K562 (cell line): ENCODE data around the gene RARA. TPM values are rescaled to one million over a fixed set of nuclear protein-coding genes. Genes with fewer than 3 reads are reported as not detected.

Experiments
- ATAC-seq: fragments of 200-7000 bp; cut with Tn5 transposase; 3 replicates; pipeline ENCODE4 v1.9.1; 2020; ENCODE audit warnings: moderate library complexity
- BruUV-seq: library from RNA; stranded (reverse); fragments of 400-500 nt; replicated peaks from 2 replicates; lab custom pipeline; 2021; lab: Mats Ljungman, UMichigan
- CTCF ChIA-PET: fragments of 300-600 bp; formaldehyde crosslinking; extraction: SDS; loops from one replicate; lab custom pipeline; 2021; ENCODE audit warnings: low intra/inter-chr PET ratio; lab: Yijun Ruan, JAX
- POLR2A ChIA-PET: fragments of 300-600, 350-650 bp; sonication (Branson Sonifier 250); formaldehyde crosslinking; extraction: SDS; loops from one replicate; lab custom pipeline; 2021; ENCODE audit warnings: antibody characterized with exemption, inconsistent platforms; lab: Yijun Ruan, JAX
- DNase-seq, 4 experiments: peaks; one replicate each; pipeline versions ENCODE4 v3.0.0 to v3.0.0-alpha.2; 2011 to 2018; ENCODE audit warnings: low spot score in 3 of 4, mixed read lengths in 3 of 4; ENCODE audit errors: extremely low read depth in 1 of 4
- FAIRE-seq: peaks from 2 replicates; lab custom pipeline; 2011; peaks lifted over from hg19 to GRCh38; lab: Jason Lieb, UNC
- H2AFZ ChIP-seq: 2 replicates; pipeline ENCODE4 v1.6.0; 2011; ENCODE audit warnings: low read depth, low read length, control low read depth, inconsistent platforms
- H3K27ac ChIP-seq: fragments of 200-600 bp; 3 replicates; pipeline ENCODE4 v1.8.0; 2011; ENCODE audit warnings: low read depth, mild to moderate bottlenecking, control low read depth, inconsistent platforms, low read length, moderate library complexity, mixed read lengths; ENCODE audit errors: extremely low read depth
- H3K27me3 ChIP-seq, 2 experiments: fragments of 300-600 bp in 1 of 2; 2 replicates in 1 of 2; 3 replicates in 1 of 2; pipeline versions ENCODE4 v1.6.0 to v1.8.0; 2011; ENCODE audit warnings: inconsistent platforms in 2 of 2, low read length in 2 of 2, mild to moderate bottlenecking in 1 of 2, mixed read lengths in 1 of 2, moderate library complexity in 1 of 2; ENCODE audit not compliant: control insufficient read depth in 2 of 2, insufficient read depth in 2 of 2
- H3K36me3 ChIP-seq: fragments of 300-600 bp; 3 replicates; pipeline ENCODE4 v1.8.0; 2011; ENCODE audit warnings: mild to moderate bottlenecking, low read length, inconsistent platforms; ENCODE audit not compliant: control insufficient read depth, insufficient read depth
- H3K4me1 ChIP-seq, 2 experiments: fragments of 200-600 bp in 1 of 2; replicated peaks in 1 of 2; 2 replicates in 1 of 2; 3 replicates in 1 of 2; pipeline versions ENCODE4 v1.5.1 to v1.8.0; 2011; ENCODE audit warnings: inconsistent platforms in 2 of 2, low read length in 2 of 2, mild to moderate bottlenecking in 1 of 2, mixed read lengths in 1 of 2, moderate library complexity in 1 of 2; ENCODE audit not compliant: control insufficient read depth in 2 of 2, insufficient read depth in 2 of 2
- H3K4me2 ChIP-seq: 2 replicates; pipeline ENCODE4 v1.6.1; 2011; ENCODE audit warnings: low read length, control low read depth, inconsistent platforms, mixed read lengths; ENCODE audit not compliant: insufficient read depth
- H3K4me3 ChIP-seq: fragments of 200-600 bp; sonication (generic), shearing (Covaris generic); 2 replicates; pipeline ENCODE4 v1.5.1; 2016; ENCODE audit warnings: control low read depth, inconsistent platforms
- H3K79me2 ChIP-seq: fragments of 200-600 bp; 3 replicates; pipeline ENCODE4 v1.8.0; 2011; ENCODE audit warnings: low read length, inconsistent platforms; ENCODE audit not compliant: control insufficient read depth, insufficient read depth
- H3K9ac ChIP-seq, 2 experiments: 2 replicates each; pipeline versions ENCODE4 v1.6.0 to v1.6.1; 2011; ENCODE audit warnings: low read depth in 2 of 2, low read length in 2 of 2, control low read depth in 1 of 2, inconsistent platforms in 1 of 2, mild to moderate bottlenecking in 1 of 2, mixed read lengths in 1 of 2; ENCODE audit not compliant: insufficient read depth in 1 of 2
- H3K9me1 ChIP-seq: one replicate; pipeline ENCODE4 v1.6.0; 2011; ENCODE audit warnings: inconsistent platforms, mild to moderate bottlenecking, low read length, moderate library complexity; ENCODE audit not compliant: control insufficient read depth, insufficient read depth
- H3K9me3 ChIP-seq: replicated peaks from 2 replicates; pipeline ENCODE4 v1.5.1; 2011; ENCODE audit warnings: low read depth, low read length, inconsistent platforms; ENCODE audit not compliant: control insufficient read depth, insufficient read depth
- H4K20me1 ChIP-seq: replicated peaks from 2 replicates; pipeline ENCODE4 v1.6.1; 2011; ENCODE audit warnings: low read length, inconsistent platforms, mixed read lengths; ENCODE audit not compliant: control insufficient read depth, insufficient read depth
- ATF7 ChIP-seq: fragments of 450-650 bp; IDR thresholded peaks from 2 replicates; pipeline ENCODE4 v1.7.1; 2014; ENCODE audit warnings: mild to moderate bottlenecking, moderate library complexity
- DDX20 ChIP-seq: fragments of 450-650 bp; IDR thresholded peaks from 2 replicates; pipeline ENCODE4 v1.6.1; 2016; ENCODE audit warnings: missing genetic modification characterization, low read depth, mild to moderate bottlenecking, missing compliant biosample characterization, moderate library complexity
- ETV6 ChIP-seq, 3 experiments: fragments of 150-350 bp in 1 of 3; sonication (generic) in 1 of 3; formaldehyde crosslinking in 1 of 3; IDR thresholded peaks; 2 replicates each; pipeline versions ENCODE4 v1.6.1 to v1.8.0; 2014 to 2022; ENCODE audit warnings: borderline replicate concordance in 2 of 3, low read depth in 2 of 3, antibody characterized with exemption in 1 of 3, low read length in 1 of 3, mild to moderate bottlenecking in 1 of 3, missing genetic modification reagents in 1 of 3
- GATA2 ChIP-seq: sonication (generic); formaldehyde crosslinking; IDR thresholded peaks from 2 replicates; pipeline ENCODE4 v1.4.0; 2020; ENCODE audit warnings: mild to moderate bottlenecking, missing genetic modification reagents
- NFYB ChIP-seq: IDR thresholded peaks from 2 replicates; pipeline ENCODE4 v1.6.1; 2011; ENCODE audit warnings: mild to moderate bottlenecking, moderate library complexity; ENCODE audit not compliant: insufficient read length; ENCODE audit errors: extremely low read depth
- PRPF4 ChIP-seq: fragments of 200-400 bp; formaldehyde crosslinking; IDR thresholded peaks from one replicate; pipeline ENCODE4 v1.6.1; 2017; ENCODE audit warnings: low read length, low read depth, mild to moderate bottlenecking; ENCODE audit not compliant: insufficient read depth, poor library complexity, severe bottlenecking
- PTRF ChIP-seq: fragments of 450-650 bp; IDR thresholded peaks from 2 replicates; pipeline ENCODE4 v1.6.1; 2016; ENCODE audit warnings: mild to moderate bottlenecking, missing genetic modification characterization, missing compliant biosample characterization
- SP2 ChIP-seq: IDR thresholded peaks from 2 replicates; pipeline ENCODE4 v1.6.1; 2011; ENCODE audit warnings: mild to moderate bottlenecking, low read depth, low read length, moderate library complexity; ENCODE audit not compliant: poor library complexity, severe bottlenecking; ENCODE audit errors: extremely low read depth
- ZBTB1 ChIP-seq: sonication (generic); formaldehyde crosslinking; IDR thresholded peaks from 2 replicates; pipeline ENCODE4 v1.8.1; 2023; ENCODE audit warnings: missing genetic modification reagents, low read depth, mild to moderate bottlenecking, borderline replicate concordance
- ZNF140 ChIP-seq: fragments of 250-450 bp; sonication (Bioruptor Pico); IDR thresholded peaks from 2 replicates; pipeline ENCODE4 v1.8.0; 2021; ENCODE audit warnings: moderate library complexity, mild to moderate bottlenecking, inconsistent platforms
- WGBS: fragments of 100-300 bp; shearing (Covaris generic); methylation state at CpG from one replicate; pipeline ENCODE4 v1.1.6; 2016; ENCODE audit warnings: low coverage, mixed read lengths; ENCODE audit not compliant: insufficient coverage; ENCODE audit errors: missing lambda C conversion rate; 5-methylcytosine and 5-hydroxymethylcytosine counted together
- in situ Hi-C: fragments of 300-500 bp; cut with MboI; formaldehyde crosslinking; loops from 4 replicates; pipeline ENCODE4 v1.15.0; 2018; ENCODE audit warnings: inconsistent platforms, mixed read lengths
- intact Hi-C: fragments of 100-400 bp; cut with micrococcal nuclease; formaldehyde crosslinking; loops from 2 replicates; pipeline ENCODE4 v1.14.2; 2022
- polyA plus RNA-seq, 8 experiments: library from polyadenylated mRNA; depleted of rRNA in 4 of 8; stranded (reverse) in 5 of 8; unstranded in 3 of 8; fragments of >200 nt; fragmentation: Nextera tagmentation in 2 of 8; fragmentation: Illumina TruSeq in 1 of 8; extraction: Ambion mirVana in 2 of 8; extraction: Trizol in 1 of 8; gene quantifications; 2 replicates each; pipeline versions ENCODE4 v1.2.1 to v1.2.3, GENCODE V29; 2011 to 2014; ENCODE audit warnings: inconsistent platforms in 1 of 8, missing spikeins in 1 of 8
- total RNA-seq, 7 experiments: library from RNA; depleted of rRNA in 6 of 7; stranded (reverse); fragments of >200 nt in 6 of 7; fragmentation: Illumina TruSeq in 2 of 7; extraction: Trizol in 2 of 7; gene quantifications; 2 replicates each; pipeline versions ENCODE4 v1.2.1 to v1.2.3, GENCODE V29; 2011 to 2021; ENCODE audit warnings: low replicate concordance in 1 of 7
- TF ChIP-seq, protein P1 (sequence below): sonication (generic); formaldehyde crosslinking; IDR thresholded peaks from 2 replicates; pipeline ENCODE4 v1.8.0; 2023; ENCODE audit warnings: missing genetic modification reagents, mild to moderate bottlenecking, borderline replicate concordance
- TF ChIP-seq, protein P2 (sequence below): IDR thresholded peaks from 2 replicates; pipeline ENCODE4 v1.6.1; 2011; ENCODE audit not compliant: insufficient read length; ENCODE audit errors: extremely low read depth

RARA gene
- total and polyA plus RNA-seq, 9 of the 15 experiments (the other 6 are each of a cell fraction or from before 2014, with no cell fraction given), result 0.10 to 28.0 (median 7.9) TPM

DNA sequence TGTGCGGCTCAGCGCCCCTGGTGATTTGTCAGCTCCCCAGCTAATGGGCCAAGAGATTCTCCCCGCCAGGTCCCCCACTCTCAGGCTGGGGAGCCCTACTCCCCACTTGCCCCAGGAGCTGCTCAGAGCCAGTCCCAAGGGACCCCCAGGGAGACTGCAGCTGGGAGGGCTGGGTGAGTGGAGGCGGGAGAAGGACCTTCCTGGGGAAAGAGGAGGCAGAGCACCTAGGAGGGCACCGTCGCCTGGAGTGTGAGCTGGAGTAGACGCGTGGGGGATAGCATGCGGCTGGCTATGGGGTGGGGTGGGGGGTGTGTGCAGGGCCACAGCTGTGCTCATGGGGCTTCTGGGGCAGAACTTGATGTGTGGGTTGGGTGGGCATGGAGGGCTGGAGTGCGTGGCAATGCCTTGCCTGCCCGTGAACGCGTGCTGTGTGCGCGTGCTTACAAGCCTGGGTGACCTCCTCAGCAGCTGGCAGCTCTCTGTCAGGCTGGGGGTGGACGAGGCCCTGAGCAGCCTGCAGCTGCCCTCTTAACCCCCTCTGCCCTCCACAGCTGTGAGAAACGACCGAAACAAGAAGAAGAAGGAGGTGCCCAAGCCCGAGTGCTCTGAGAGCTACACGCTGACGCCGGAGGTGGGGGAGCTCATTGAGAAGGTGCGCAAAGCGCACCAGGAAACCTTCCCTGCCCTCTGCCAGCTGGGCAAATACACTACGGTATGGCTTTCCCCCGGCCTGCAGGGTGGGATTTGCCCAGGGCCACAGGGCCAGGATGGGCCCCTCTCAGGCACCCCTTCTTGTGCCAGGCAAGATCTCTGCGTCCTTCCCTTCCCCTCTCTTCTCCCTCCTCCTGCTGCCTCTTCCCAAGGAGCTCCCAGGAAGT lies 42.6 kb downstream of the RARA start:
- WGBS, result 92% methylated on average over 16 of the region's 27 CpGs
- DNase-seq (no peak), ATAC-seq (no peak), FAIRE-seq (no peak)
- H3K4me2 ChIP-seq, result no peak overlapping the region
- ChIA-PET POLR2A (interaction anchor here (0.5 to 1.2 kb wide), 4 partner anchors 21 to 412 kb away, joined by 3 to 4 read pairs (median 4); no protein-coding TSS in a partner anchor), CTCF (interaction anchor here (0.8 kb wide), 1 partner anchor 49 kb away, joined by 3 read pairs; no protein-coding TSS in a partner anchor)
- no peak overlapping the region for H3K4me3 ChIP-seq
- H3K27ac ChIP-seq, result no peak overlapping the region
- H3K36me3 ChIP-seq, result peaks cover 66% of the 10 kb centered on the region; the same call in 2 of the 3 replicates
- no peaks in the 10 kb centered on the region for H3K9me1 ChIP-seq
- H4K20me1 ChIP-seq, result 0 out of 2 replicates have a peak, but pooled peaks cover 3% of the 10 kb centered on the region
- H3K4me1 ChIP-seq, result peaks cover 19 to 66% of the 10 kb centered on the region in 2 experiments; a peak in 4 of 5 replicates
- intact Hi-C loops, result loop anchor here (10.0 kb wide), 1 partner anchor 337 kb away; the partner anchor contains the start of gene CSF3
- no peaks in the 10 kb centered on the region for H3K9me3 ChIP-seq
- H3K27me3 ChIP-seq, result no peaks in the 10 kb centered on the region
- H3K9ac ChIP-seq, result peak overlapping the region in 1 of 2 experiments; percentile 65; a peak in 2 of 4 replicates
- H2AFZ ChIP-seq, result no peak overlapping the region
- in situ Hi-C loops, result loop anchor here (5.0 to 10.0 kb wide), 3 partner anchors 49 to 337 kb away; partner anchors contain the start of gene CSF3
- BruUV-seq, result no TSS peak
- H3K79me2 ChIP-seq, result peaks cover 23% of the 10 kb centered on the region
- no peak for TF ChIP-seq ZNF140 (CRISPR knock-in tag)
- TF ChIP-seq, protein P1, sequence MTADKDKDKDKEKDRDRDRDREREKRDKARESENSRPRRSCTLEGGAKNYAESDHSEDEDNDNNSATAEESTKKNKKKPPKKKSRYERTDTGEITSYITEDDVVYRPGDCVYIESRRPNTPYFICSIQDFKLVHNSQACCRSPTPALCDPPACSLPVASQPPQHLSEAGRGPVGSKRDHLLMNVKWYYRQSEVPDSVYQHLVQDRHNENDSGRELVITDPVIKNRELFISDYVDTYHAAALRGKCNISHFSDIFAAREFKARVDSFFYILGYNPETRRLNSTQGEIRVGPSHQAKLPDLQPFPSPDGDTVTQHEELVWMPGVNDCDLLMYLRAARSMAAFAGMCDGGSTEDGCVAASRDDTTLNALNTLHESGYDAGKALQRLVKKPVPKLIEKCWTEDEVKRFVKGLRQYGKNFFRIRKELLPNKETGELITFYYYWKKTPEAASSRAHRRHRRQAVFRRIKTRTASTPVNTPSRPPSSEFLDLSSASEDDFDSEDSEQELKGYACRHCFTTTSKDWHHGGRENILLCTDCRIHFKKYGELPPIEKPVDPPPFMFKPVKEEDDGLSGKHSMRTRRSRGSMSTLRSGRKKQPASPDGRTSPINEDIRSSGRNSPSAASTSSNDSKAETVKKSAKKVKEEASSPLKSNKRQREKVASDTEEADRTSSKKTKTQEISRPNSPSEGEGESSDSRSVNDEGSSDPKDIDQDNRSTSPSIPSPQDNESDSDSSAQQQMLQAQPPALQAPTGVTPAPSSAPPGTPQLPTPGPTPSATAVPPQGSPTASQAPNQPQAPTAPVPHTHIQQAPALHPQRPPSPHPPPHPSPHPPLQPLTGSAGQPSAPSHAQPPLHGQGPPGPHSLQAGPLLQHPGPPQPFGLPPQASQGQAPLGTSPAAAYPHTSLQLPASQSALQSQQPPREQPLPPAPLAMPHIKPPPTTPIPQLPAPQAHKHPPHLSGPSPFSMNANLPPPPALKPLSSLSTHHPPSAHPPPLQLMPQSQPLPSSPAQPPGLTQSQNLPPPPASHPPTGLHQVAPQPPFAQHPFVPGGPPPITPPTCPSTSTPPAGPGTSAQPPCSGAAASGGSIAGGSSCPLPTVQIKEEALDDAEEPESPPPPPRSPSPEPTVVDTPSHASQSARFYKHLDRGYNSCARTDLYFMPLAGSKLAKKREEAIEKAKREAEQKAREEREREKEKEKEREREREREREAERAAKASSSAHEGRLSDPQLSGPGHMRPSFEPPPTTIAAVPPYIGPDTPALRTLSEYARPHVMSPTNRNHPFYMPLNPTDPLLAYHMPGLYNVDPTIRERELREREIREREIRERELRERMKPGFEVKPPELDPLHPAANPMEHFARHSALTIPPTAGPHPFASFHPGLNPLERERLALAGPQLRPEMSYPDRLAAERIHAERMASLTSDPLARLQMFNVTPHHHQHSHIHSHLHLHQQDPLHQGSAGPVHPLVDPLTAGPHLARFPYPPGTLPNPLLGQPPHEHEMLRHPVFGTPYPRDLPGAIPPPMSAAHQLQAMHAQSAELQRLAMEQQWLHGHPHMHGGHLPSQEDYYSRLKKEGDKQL (CRISPR knock-in tag), result no peak
- no peak for TF ChIP-seq ETV6 (IDR thresholded peaks at IDR 0.05; ENCODE audit: borderline replicate concordance in 1 of 2, low read depth in 2 of 2, low read length in 1 of 2)
- no peak for TF ChIP-seq ETV6 (CRISPR knock-in tag; IDR thresholded peaks at IDR 0.05; ENCODE audit: borderline replicate concordance)
- TF ChIP-seq, protein P2, sequence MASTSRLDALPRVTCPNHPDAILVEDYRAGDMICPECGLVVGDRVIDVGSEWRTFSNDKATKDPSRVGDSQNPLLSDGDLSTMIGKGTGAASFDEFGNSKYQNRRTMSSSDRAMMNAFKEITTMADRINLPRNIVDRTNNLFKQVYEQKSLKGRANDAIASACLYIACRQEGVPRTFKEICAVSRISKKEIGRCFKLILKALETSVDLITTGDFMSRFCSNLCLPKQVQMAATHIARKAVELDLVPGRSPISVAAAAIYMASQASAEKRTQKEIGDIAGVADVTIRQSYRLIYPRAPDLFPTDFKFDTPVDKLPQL, result no peak
- TF ChIP-seq NFYB, result no peak
- TF ChIP-seq GATA2 (CRISPR knock-in tag), result no peak
- TF ChIP-seq SP2, result no peak
- no peak for TF ChIP-seq DDX20 (tag)
- no peak for TF ChIP-seq PRPF4
- TF ChIP-seq ATF7, result no peak
- no peak for TF ChIP-seq PTRF (tag)
- TF ChIP-seq ZBTB1 (CRISPR knock-in tag), result no peak
